Mammary epithelial cell (primary cell): ENCODE data around the gene FETUB.

Experiments
- CTCF ChIP-seq, 2 donors: IDR thresholded peaks in 1 of 2; conservative IDR thresholded peaks in 1 of 2; 2 replicates each; pipeline ENCODE4 v1.5.1; 2011 to 2012; ENCODE audit warnings: inconsistent platforms in 2 of 2, low read length in 2 of 2, mild to moderate bottlenecking in 2 of 2, control low read depth in 1 of 2, low read depth in 1 of 2; ENCODE audit not compliant: insufficient read depth in 1 of 2; ENCODE audit errors: extremely low read depth in 1 of 2
- EZH2 ChIP-seq: IDR thresholded peaks from 2 replicates; pipeline ENCODE4 v1.6.1; 2012; ENCODE audit warnings: low read length, inconsistent platforms, borderline replicate concordance

- TF ChIP-seq CTCF (conservative IDR thresholded peaks at IDR 0.05 in 1 of 2, IDR thresholded peaks at IDR 0.05 in 1 of 2; ENCODE audit: extremely low read depth in 1 of 2, insufficient read depth in 1 of 2, low read depth in 1 of 2, low read length in 2 of 2) (no peak), EZH2 (no peak)
These were observed 4.7 kb upstream of the FETUB start for GRCh38 chr3:186635532-186635931.
